Vagina (tissue), 2 donors: ENCODE data around the gene EPHB1.

Source experiments
- POLR2AphosphoS5 ChIP-seq, 2 donors: sonication (generic); formaldehyde crosslinking; IDR thresholded peaks; one replicate each; pipeline ENCODE4 v1.9.0; 2017; ENCODE audit warnings: antibody characterized with exemption in 2 of 2, mild to moderate bottlenecking in 2 of 2, low read depth in 1 of 2; ENCODE audit not compliant: insufficient read depth in 1 of 2
- TF ChIP-seq, protein P1 (sequence below), 3 experiments: fragments of 450-650 bp in 2 of 3; fragments of 200-600 bp in 1 of 3; sonication (generic) in 1 of 3; IDR thresholded peaks; one replicate each; pipeline ENCODE4 v1.5.1; 2017 to 2019; ENCODE audit warnings: antibody characterized with exemption in 3 of 3, mild to moderate bottlenecking in 2 of 3, moderate library complexity in 2 of 3

DNA sequence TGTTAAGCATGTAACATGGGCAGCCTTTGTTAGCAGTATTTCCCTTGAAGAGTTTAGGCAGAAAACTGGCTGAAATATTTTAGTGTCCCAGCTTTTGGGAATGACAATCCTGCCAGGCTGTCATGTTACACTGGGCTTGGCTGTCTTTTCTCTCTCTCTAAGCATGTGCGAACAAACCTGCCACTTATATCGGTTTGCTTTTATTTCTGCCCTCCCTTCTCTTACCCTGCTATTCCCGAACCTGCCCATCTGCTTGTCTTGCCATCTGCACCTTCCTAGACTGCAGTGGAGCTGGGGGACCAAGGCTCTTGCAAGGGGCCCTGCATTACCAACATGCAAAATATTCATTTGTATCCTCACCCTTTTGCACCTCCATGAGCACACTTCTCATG, 339.6 kb downstream of the EPHB1 start:
- TF ChIP-seq, protein P1, sequence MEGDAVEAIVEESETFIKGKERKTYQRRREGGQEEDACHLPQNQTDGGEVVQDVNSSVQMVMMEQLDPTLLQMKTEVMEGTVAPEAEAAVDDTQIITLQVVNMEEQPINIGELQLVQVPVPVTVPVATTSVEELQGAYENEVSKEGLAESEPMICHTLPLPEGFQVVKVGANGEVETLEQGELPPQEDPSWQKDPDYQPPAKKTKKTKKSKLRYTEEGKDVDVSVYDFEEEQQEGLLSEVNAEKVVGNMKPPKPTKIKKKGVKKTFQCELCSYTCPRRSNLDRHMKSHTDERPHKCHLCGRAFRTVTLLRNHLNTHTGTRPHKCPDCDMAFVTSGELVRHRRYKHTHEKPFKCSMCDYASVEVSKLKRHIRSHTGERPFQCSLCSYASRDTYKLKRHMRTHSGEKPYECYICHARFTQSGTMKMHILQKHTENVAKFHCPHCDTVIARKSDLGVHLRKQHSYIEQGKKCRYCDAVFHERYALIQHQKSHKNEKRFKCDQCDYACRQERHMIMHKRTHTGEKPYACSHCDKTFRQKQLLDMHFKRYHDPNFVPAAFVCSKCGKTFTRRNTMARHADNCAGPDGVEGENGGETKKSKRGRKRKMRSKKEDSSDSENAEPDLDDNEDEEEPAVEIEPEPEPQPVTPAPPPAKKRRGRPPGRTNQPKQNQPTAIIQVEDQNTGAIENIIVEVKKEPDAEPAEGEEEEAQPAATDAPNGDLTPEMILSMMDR (IDR thresholded peaks at IDR 0.05), result no peak
- no peak for TF ChIP-seq POLR2AphosphoS5 (IDR thresholded peaks at IDR 0.05; ENCODE audit: insufficient read depth in 1 of 2, low read depth in 1 of 2)
